Skeletal muscle tissue (tissue), 4 donors: ENCODE measurements around the gene GANC. TPM values are rescaled to one million over a fixed set of nuclear protein-coding genes. Genes with fewer than 3 reads are reported as not detected.
"Not testable (repeated sequence)": the region's sequence is repeated elsewhere in the genome, so short reads cannot be mapped to it uniquely, and the experiment has no call there.

Source experiments
- H3K27ac ChIP-seq: one replicate; pipeline ENCODE4 v1.7.0; 2013; ENCODE audit warnings: mild to moderate bottlenecking, low read depth, low read length, inconsistent platforms
- H3K27me3 ChIP-seq, 3 donors: one replicate each; pipeline ENCODE4 v1.7.0; 2013; ENCODE audit warnings: low read length in 3 of 3; ENCODE audit not compliant: control insufficient read depth in 3 of 3, insufficient read depth in 3 of 3
- H3K36me3 ChIP-seq, 3 donors: one replicate each; pipeline ENCODE4 v1.7.0; 2013; ENCODE audit warnings: low read length in 3 of 3; ENCODE audit not compliant: control insufficient read depth in 3 of 3, insufficient read depth in 3 of 3
- H3K4me1 ChIP-seq, 3 donors: one replicate each; pipeline ENCODE4 v1.7.0; 2013; ENCODE audit warnings: low read length in 3 of 3, mild to moderate bottlenecking in 3 of 3; ENCODE audit not compliant: control insufficient read depth in 3 of 3, insufficient read depth in 3 of 3
- H3K4me3 ChIP-seq, 3 donors: one replicate each; pipeline ENCODE4 v1.7.0; 2013; ENCODE audit warnings: low read length in 3 of 3
- H3K9ac ChIP-seq, 3 donors: one replicate each; pipeline ENCODE4 v1.7.0; 2013; ENCODE audit warnings: low read length in 3 of 3, mild to moderate bottlenecking in 3 of 3, moderate library complexity in 2 of 3, low read depth in 1 of 3
- H3K9me3 ChIP-seq, 3 donors: one replicate each; pipeline ENCODE4 v1.7.0; 2013; ENCODE audit warnings: low read length in 3 of 3; ENCODE audit not compliant: control insufficient read depth in 3 of 3
- total RNA-seq: library from RNA; depleted of rRNA; stranded (reverse); fragments of >200 nt; gene quantifications from one replicate; pipeline ENCODE4 v1.2.3, GENCODE V29; 2014
- donor health status: Osteomylitis.

Gene GANC
- total RNA-seq, 1 donor from 2014 or later, result 11.5 TPM

- Histone ChIP-seq H3K9me3 (no peaks in the 10 kb centered on the region), H3K36me3 (peaks cover 0 to 7% (median 0%) of the 10 kb centered on the region in 3 donors), H3K4me3 (no peak overlapping the region), H3K4me1 (peaks cover 6 to 8% (median 7%) of the 10 kb centered on the region in 3 donors), H3K9ac (no peak overlapping the region), H3K27ac (no peak overlapping the region), H3K27me3 (no peaks in the 10 kb centered on the region)
These were observed 62.1 kb downstream of the GANC start for GRCh38 chr15:42335074-42335473.

GRCh38 chr15:42336650-42337049 is 63.6 kb downstream of the GANC start:
- not testable (repeated sequence) for H3K4me3 ChIP-seq, H3K27ac ChIP-seq, H3K4me1 ChIP-seq, H3K27me3 ChIP-seq, H3K36me3 ChIP-seq, H3K9ac ChIP-seq, H3K9me3 ChIP-seq

- H3K9me3 ChIP-seq, H3K36me3 ChIP-seq, H3K9ac ChIP-seq, H3K27ac ChIP-seq, H3K4me1 ChIP-seq, H3K27me3 ChIP-seq, H3K4me3 ChIP-seq: not testable (repeated sequence)
These were observed 64.1 kb downstream of the GANC start for GRCh38 chr15:42337104-42337503.

- no peak overlapping the region for H3K9ac ChIP-seq
- H3K27me3 ChIP-seq, result no peaks in the 10 kb centered on the region
- H3K4me1 ChIP-seq, result peaks cover 3 to 17% (median 5%) of the 10 kb centered on the region in 3 donors
- peaks cover 0 to 5% (median 0%) of the 10 kb centered on the region in 3 donors for H3K36me3 ChIP-seq
- no peak overlapping the region for H3K27ac ChIP-seq
- H3K4me3 ChIP-seq, result no peak overlapping the region
- no peaks in the 10 kb centered on the region for H3K9me3 ChIP-seq
These were observed 65.5 kb downstream of the GANC start for GRCh38 chr15:42338500-42338899.

GRCh38 chr15:42343596-42344232 is 70.7 kb downstream of the GANC start:
- peak overlapping the region; percentile 76 for H3K27ac ChIP-seq
- H3K27me3 ChIP-seq, result no peaks in the 10 kb centered on the region
- peak overlapping the region; percentile 10 to 44 (median 24) for H3K9ac ChIP-seq
- H3K4me1 ChIP-seq, result peaks cover 24 to 40% (median 26%) of the 10 kb centered on the region in 3 donors
- H3K4me3 ChIP-seq, result no peak overlapping the region
- peaks cover 4 to 23% (median 15%) of the 10 kb centered on the region in 3 donors for H3K36me3 ChIP-seq
- H3K9me3 ChIP-seq, result no peaks in the 10 kb centered on the region

- Histone ChIP-seq H3K9me3 (no peaks in the 10 kb centered on the region), H3K27ac (peak overlapping the region; percentile 76), H3K9ac (peak overlapping the region in 1 of 3 donors; percentile 4), H3K4me3 (no peak overlapping the region), H3K4me1 (peaks cover 24 to 40% (median 26%) of the 10 kb centered on the region in 3 donors), H3K36me3 (peaks cover 9 to 23% (median 22%) of the 10 kb centered on the region in 3 donors), H3K27me3 (no peaks in the 10 kb centered on the region)
These were observed 71.8 kb downstream of the GANC start for GRCh38 chr15:42344763-42345162.

GRCh38 chr15:42345504-42345903 is 72.5 kb downstream of the GANC start:
- peak overlapping the region; percentile 76 for H3K27ac ChIP-seq
- no peaks in the 10 kb centered on the region for H3K27me3 ChIP-seq
- no peak overlapping the region for H3K4me3 ChIP-seq
- peaks cover 9 to 22% (median 22%) of the 10 kb centered on the region in 3 donors for H3K36me3 ChIP-seq
- H3K9ac ChIP-seq, result no peak overlapping the region
- no peaks in the 10 kb centered on the region for H3K9me3 ChIP-seq
- peaks cover 24 to 40% (median 26%) of the 10 kb centered on the region in 3 donors for H3K4me1 ChIP-seq

GRCh38 chr15:42348083-42348482 is 75.1 kb downstream of the GANC start:
- Histone ChIP-seq H3K27me3 (no peaks in the 10 kb centered on the region), H3K27ac (no peak overlapping the region), H3K4me1 (peaks cover 21 to 27% (median 24%) of the 10 kb centered on the region in 3 donors), H3K9me3 (no peaks in the 10 kb centered on the region), H3K4me3 (no peak overlapping the region), H3K36me3 (peaks cover 16 to 41% (median 38%) of the 10 kb centered on the region in 3 donors), H3K9ac (no peak overlapping the region)

- Histone ChIP-seq H3K9ac (no peak overlapping the region), H3K9me3 (no peaks in the 10 kb centered on the region), H3K36me3 (peaks cover 17 to 45% (median 38%) of the 10 kb centered on the region in 3 donors), H3K4me3 (no peak overlapping the region), H3K4me1 (peaks cover 15 to 17% (median 16%) of the 10 kb centered on the region in 3 donors), H3K27ac (no peak overlapping the region), H3K27me3 (no peaks in the 10 kb centered on the region)
These were observed 76.2 kb downstream of the GANC start for GRCh38 chr15:42349186-42349585.

- Histone ChIP-seq H3K9ac (no peak overlapping the region), H3K27me3 (no peaks in the 10 kb centered on the region), H3K27ac (no peak overlapping the region), H3K9me3 (no peaks in the 10 kb centered on the region), H3K4me1 (peaks cover 0 to 17% (median 6%) of the 10 kb centered on the region in 3 donors), H3K4me3 (no peak overlapping the region), H3K36me3 (peaks cover 15 to 38% (median 30%) of the 10 kb centered on the region in 3 donors)
These were observed 79.4 kb downstream of the GANC start for GRCh38 chr15:42352401-42352800.
